ENCODE measurements around the gene ALOX15. TPM values are rescaled to one million over a fixed set of nuclear protein-coding genes. Genes with fewer than 3 reads are reported as not detected.

ALOX15 gene
- total and polyA plus RNA-seq, 9 of the 15 experiments (the other 6 are each of a cell fraction or from before 2014, with no cell fraction given), result not detected

- in situ Hi-C loops (cut with MboI), result no loop called here
- TF ChIP-seq GTF2F1 (IDR thresholded peaks at IDR 0.05; ENCODE audit: low read depth, low read length), result no peak
- no peak for TF ChIP-seq TBL1XR1 (IDR thresholded peaks at IDR 0.05; ENCODE audit: low read length in 2 of 2)
- TF ChIP-seq FOXM1 (IDR thresholded peaks at IDR 0.05; ENCODE audit: low read depth), result no peak
- no peak for TF ChIP-seq FOXM1 (CRISPR knock-in tag; IDR thresholded peaks at IDR 0.05; ENCODE audit: low read depth)
- no peak for TF ChIP-seq FOXA1 (IDR thresholded peaks at IDR 0.05; ENCODE audit: borderline replicate concordance)
- no peak for TF ChIP-seq RBM34 (IDR thresholded peaks at IDR 0.05; ENCODE audit: borderline replicate concordance, insufficient read depth, low read length)
- TF ChIP-seq KLF10 (CRISPR knock-in tag; IDR thresholded peaks at IDR 0.05), result no peak
- no peak for TF ChIP-seq HNRNPL (IDR thresholded peaks at IDR 0.05; ENCODE audit: low read depth, low read length)
- TF ChIP-seq OTX1 (CRISPR knock-in tag; IDR thresholded peaks at IDR 0.05), result no peak
- no peak for TF ChIP-seq FOS (IDR thresholded peaks at IDR 0.05; ENCODE audit: extremely low read depth, insufficient read length)
- no peak for TF ChIP-seq TBP (optimal IDR thresholded peaks at IDR 0.05; ENCODE audit: low read depth, low read length)
- no peak for TF ChIP-seq L3MBTL2 (IDR thresholded peaks at IDR 0.05)
- TF ChIP-seq LEF1 (IDR thresholded peaks at IDR 0.05), result no peak
- TF ChIP-seq SREBF2 (CRISPR knock-in tag; IDR thresholded peaks at IDR 0.05), result no peak
- ATAC-seq (no peak), FAIRE-seq (no peak), DNase-seq (ENCODE audit: extremely low read depth in 1 of 4, low spot score in 3 of 4) (no peak)
- Histone ChIP-seq H4K20me1 (replicated peaks; ENCODE audit: control insufficient read depth, insufficient read depth, low read length) (no peaks in the 10 kb centered on the region), H3K4me3 (no peak overlapping the region), H3K27me3 (ENCODE audit: control insufficient read depth in 2 of 2, insufficient read depth in 2 of 2, low read length in 2 of 2) (no peaks in the 10 kb centered on the region), H3K4me2 (ENCODE audit: insufficient read depth, low read length) (no peak overlapping the region), H2AFZ (ENCODE audit: low read depth, low read length) (no peak overlapping the region), H3K9me3 (replicated peaks; ENCODE audit: control insufficient read depth, insufficient read depth, low read depth, low read length) (no peaks in the 10 kb centered on the region), H3K79me2 (ENCODE audit: control insufficient read depth, insufficient read depth, low read length) (no peaks in the 10 kb centered on the region), H3K27ac (ENCODE audit: extremely low read depth, low read depth, low read length) (no peak overlapping the region), H3K4me1 (replicated peaks in 1 of 2; ENCODE audit: control insufficient read depth in 2 of 2, insufficient read depth in 2 of 2, low read length in 2 of 2) (no peaks in the 10 kb centered on the region; a peak in 1 of 5 replicates), H3K36me3 (ENCODE audit: control insufficient read depth, insufficient read depth, low read length) (peaks cover 68% of the 10 kb centered on the region; the same call in 2 of the 3 replicates), H3K9me1 (ENCODE audit: control insufficient read depth, insufficient read depth, low read length) (no peaks in the 10 kb centered on the region), H3K9ac (ENCODE audit: insufficient read depth in 1 of 2, low read depth in 2 of 2, low read length in 2 of 2) (no peak overlapping the region)
- WGBS (ENCODE audit: insufficient coverage, low coverage, missing lambda C conversion rate), result 94% methylated on average over 11 of the region's 11 CpGs
- intact Hi-C loops (cut with micrococcal nuclease), result no loop called here
- no TSS peak for BruUV-seq (replicated peaks)
- ChIA-PET CTCF (ENCODE audit: low intra/inter-chr PET ratio) (no interaction called here), POLR2A (interaction anchor here (0.5 to 1.0 kb wide), 3 partner anchors 9 to 232 kb away, joined by 3 read pairs; no protein-coding TSS in a partner anchor)
Observed at GRCh38 chr17:4673169-4673568, 31.7 kb upstream of the ALOX15 start.

All from K562 (cell line).